NB4 (cell line): ENCODE measurements around the gene PSME1.

ENCODE experiments used
- MAX ChIP-seq: IDR thresholded peaks from 2 replicates; pipeline ENCODE4 v1.6.1; 2011; ENCODE audit warnings: low read depth, low read length
- MYC ChIP-seq: IDR thresholded peaks from 2 replicates; pipeline ENCODE4 v1.6.1; 2011; ENCODE audit warnings: low read depth, low read length
- POLR2A ChIP-seq: IDR thresholded peaks from 2 replicates; pipeline ENCODE4 v1.6.1; 2011; ENCODE audit warnings: mild to moderate bottlenecking; ENCODE audit not compliant: insufficient read length; ENCODE audit errors: extremely low read depth
- TF ChIP-seq, protein P1 (sequence below): IDR thresholded peaks from one replicate; pipeline ENCODE4 v1.5.1; 2012; ENCODE audit warnings: low read depth, low read length

GRCh38 chr14:24139272-24139934, 3.4 kb downstream of the PSME1 start:
- TF ChIP-seq, protein P1, sequence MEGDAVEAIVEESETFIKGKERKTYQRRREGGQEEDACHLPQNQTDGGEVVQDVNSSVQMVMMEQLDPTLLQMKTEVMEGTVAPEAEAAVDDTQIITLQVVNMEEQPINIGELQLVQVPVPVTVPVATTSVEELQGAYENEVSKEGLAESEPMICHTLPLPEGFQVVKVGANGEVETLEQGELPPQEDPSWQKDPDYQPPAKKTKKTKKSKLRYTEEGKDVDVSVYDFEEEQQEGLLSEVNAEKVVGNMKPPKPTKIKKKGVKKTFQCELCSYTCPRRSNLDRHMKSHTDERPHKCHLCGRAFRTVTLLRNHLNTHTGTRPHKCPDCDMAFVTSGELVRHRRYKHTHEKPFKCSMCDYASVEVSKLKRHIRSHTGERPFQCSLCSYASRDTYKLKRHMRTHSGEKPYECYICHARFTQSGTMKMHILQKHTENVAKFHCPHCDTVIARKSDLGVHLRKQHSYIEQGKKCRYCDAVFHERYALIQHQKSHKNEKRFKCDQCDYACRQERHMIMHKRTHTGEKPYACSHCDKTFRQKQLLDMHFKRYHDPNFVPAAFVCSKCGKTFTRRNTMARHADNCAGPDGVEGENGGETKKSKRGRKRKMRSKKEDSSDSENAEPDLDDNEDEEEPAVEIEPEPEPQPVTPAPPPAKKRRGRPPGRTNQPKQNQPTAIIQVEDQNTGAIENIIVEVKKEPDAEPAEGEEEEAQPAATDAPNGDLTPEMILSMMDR: no peak
- TF ChIP-seq POLR2A (no peak), MAX (no peak), MYC (no peak)
